GM21529 (cell line): ENCODE data around the gene FBF1.

Experiments used
- ATAC-seq: cut with Tn5 transposase; IDR thresholded peaks from one replicate; pipeline ENCODE4 v1.9.1; 2021; ENCODE audit not compliant: unreplicated experiment

Gene FBF1

DNA sequence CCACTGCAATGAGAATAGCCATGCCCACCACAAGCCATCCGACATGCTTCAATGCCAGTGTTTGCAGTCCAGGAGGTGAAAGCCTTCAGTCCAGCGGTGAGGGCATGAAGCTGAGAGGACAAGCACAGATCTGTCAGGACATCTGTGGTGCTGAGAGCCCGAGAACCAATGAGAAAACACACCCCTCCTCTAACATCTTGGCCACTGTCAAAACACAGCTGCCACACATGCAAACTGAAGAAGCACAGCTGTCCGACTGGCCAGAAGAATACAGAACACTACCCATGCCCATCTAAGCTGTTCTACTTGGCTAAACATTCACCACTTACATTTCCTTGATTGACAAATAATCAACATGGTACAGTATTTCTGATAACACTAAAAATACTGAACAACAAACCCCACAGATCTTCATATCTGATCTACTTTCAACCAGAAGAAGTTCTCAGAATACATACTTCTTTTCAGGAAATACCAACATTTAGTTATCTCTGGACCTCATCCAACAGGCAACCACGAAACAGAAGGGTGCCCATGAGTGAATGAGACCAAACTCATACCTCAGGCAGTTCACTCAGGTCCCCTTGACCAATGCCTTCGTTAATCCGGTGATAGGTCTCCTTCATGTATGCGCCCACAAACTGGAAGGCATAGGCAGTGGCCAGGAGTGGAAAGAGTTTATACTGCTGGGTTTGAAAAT lies 10.2 kb upstream of the FBF1 start:
- no peak for ATAC-seq

DNA sequence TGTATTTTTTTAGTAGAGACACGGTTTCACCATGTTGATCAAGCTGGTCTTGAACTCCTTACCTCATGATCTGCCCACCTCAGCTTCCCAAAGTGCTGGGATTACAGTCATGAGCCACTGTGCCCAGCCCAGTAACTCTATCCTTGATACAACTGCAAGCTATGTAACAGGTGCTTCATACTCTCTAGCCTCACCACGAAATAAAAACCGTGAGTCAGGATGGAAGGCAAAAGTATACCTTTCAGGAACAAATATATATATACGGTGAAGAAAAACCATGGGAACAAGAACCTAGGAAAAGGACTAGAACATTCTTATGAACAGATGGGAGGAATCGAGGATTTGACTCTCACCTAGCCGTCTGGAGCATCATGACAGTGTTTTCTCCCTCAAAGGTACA lies 9.6 kb upstream of the FBF1 start:
- ATAC-seq, result no peak

DNA sequence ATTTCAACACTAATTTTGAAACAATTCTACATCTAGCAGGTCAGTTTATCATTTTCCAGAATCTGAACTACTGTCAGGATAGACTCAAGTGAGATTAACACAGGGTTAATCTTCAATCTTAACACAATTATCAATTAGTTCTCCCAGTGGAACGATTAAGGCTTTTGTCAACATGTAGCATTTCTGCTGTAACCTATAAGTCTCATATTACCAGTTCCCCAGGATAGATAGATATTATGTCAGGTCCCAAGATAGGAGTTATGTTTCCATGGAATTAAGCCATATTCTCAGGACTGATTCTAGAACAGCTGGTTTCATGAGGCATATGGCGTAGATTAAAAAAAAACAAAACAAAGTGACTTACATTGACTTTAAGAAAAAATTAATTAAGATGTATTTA lies 4.4 kb upstream of the FBF1 start:
- no peak for ATAC-seq

DNA sequence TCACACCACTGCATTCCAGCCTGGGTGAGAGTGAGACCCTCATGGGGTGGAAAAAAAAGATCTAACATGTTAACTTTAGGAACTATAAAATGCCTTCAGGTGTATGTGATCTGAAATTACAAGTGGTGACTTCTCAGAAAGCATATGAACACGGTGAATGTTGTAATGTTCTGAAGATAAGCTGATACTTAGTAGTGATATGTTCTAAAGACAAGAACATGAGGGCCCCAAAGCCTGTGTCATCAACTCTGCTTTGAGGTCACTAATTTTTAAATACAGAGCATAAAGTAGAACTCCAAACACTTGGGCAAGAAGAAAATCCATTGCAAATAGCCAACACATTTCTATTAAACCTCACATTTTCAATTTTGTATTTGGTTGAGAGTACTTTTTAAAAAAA lies 2.6 kb upstream of the FBF1 start:
- no peak for ATAC-seq

DNA sequence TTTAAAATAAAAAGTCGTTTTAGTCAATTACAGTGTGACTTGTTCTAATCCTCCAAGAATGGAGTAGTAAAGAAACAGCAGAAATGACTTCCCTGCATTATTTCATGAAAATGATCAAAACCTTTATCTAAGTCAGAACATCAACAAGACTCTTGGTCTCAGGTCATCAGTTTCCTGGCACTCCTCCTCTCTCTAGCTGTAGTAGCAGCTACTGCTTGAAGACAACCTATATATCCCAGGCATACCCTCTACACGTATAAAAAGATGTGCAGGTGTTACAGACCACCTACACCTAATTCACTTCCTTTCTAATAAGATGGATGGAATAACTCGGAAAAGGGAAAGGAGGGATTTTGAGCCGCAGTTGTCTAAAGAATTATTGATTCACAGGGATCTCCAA lies 1.6 kb upstream of the FBF1 start:
- no peak for ATAC-seq

DNA sequence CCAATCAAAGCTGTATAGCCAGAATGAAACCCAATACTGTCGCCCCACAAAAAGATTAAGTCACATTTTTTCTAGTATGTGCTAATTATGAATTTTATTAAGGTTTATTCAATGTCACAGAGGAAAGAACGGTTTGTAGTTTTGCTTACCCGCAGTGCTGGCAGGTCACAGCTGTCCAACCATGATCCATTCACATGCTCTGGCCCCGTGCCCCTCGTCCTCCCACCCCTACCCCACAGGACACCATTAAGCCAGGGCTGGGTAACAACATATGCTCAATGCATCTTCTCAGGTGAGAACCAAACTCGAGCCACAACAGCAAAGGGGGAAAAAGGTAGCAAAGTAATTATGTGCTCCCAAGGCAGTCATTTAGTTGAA lies 589 bp upstream of the FBF1 start:
- no peak for ATAC-seq

DNA sequence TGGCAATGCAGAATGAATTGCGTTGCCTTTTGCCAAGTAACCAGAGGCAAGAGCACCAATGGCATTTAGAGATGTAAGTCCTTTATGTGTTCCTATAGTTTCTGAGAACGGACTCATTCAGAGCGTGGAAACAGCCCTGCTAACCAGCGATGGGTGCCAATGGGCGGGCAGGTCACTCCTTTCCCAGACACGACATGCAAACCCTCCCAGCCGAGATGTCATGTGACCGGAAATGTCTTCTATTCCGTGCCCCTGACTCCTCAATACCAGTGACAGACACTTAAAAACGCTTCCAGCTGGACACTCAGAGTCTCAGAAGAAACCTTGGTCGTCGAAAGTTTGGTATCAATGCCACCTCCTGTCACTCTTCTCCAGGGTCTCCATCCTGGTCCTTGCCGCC lies 3.2 kb downstream of the FBF1 start:
- ATAC-seq, result no peak

DNA sequence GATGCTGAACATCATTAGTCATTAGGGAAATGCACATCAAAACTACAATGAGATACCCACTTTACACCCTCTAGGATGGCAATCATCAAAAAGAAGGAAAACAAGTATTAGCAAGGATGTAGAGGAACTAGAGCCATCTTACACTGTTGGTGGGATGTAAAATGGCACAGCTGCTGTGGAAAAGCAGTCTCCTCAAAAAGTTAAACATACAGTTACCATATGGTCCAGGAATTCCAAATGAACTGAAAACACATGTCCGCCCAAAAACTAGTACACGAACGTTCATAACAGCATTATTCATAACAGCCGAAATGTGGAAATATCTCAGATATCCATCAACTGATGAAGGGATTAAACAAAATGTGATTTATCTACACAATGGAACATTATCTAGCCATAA lies 7.0 kb downstream of the FBF1 start:
- no peak for ATAC-seq

DNA sequence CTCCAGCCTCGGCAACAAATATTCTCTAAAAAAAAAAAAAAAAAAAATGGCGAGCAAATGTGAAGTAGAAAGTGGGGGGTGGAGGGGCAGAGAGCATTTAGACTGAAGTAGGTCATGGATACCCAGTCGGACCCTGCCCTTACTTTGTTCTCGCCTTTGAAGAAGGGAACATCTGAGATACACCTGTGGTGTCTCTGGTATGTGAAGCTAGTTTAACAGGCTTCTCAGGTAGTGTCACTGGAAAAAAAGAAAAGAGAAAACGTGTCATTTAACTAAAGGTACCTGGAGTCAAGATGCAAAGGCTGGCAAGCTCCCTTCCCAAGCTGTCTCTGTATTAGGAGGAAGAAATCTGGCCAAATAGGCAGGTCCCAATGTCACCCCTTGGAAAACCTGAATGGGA lies 8.0 kb downstream of the FBF1 start:
- no peak for ATAC-seq

DNA sequence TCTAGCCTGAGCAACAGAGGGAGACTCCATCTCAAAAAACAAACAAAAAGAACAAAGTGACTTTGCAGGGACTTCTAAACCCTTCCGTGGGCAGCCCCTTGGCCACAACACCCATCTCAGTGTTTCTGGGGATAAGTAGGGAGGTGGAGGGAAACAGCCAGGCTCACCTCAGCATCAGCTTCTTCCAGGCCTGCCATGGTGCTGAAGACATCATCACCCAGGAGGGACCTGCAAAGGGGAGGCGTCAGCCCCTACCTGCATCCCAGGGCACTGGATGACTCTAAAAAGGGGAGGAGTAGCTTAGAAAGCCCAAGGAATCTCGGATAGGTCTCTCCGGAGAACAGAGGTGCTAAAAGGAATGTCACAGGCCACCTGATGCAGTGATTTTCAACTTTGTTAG lies 9.8 kb downstream of the FBF1 start:
- no peak for ATAC-seq

DNA sequence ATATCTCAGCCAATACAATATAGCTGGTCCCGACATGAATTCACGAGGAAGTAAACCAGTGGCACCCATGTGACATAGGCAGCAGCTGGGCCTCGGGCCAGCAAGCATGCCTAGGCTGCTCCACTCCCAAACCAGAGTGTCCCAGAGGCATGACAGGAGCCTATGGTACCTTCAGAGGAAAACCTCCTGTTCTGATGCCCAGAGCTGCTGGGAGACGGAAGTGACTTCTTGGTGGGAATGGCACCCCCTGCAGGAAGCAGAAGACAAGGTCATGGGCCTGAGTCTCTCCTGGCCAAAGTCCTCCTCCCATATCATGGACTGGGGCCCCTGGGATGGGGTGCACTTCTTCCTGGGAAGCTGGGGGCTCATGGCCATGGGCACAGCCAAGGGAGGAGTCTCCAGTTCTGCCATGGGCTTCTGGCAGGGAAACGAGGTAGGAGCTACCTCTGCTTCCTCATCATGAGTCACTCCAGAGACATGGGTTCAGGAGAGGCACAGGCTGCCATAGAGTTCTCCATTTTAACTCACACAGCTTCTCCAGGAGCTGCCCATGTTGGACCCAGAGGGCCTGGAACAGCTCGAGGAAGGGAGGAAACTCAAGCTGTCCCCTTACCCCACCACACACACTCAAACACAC lies 13.4 kb downstream of the FBF1 start:
- no peak for ATAC-seq

DNA sequence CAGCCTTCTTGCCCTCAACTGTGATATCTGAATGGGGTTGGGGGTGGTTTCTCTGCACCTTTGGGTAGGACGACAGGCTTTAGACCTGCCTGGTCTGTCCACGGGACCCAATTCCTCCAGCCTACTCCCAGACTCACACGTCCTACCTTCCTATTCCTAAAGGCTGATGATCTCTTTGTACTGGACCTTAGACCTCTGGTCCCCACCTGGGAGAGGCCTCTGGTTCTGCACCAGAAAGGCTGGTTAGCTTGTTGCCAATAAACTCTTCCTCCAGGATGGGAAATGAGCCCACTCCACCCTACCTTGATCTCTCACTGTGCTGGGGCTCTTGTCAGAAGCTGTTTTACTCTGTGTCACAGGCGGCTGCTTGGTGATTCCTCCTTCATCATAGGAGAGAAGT lies 14.4 kb downstream of the FBF1 start:
- no peak for ATAC-seq

DNA sequence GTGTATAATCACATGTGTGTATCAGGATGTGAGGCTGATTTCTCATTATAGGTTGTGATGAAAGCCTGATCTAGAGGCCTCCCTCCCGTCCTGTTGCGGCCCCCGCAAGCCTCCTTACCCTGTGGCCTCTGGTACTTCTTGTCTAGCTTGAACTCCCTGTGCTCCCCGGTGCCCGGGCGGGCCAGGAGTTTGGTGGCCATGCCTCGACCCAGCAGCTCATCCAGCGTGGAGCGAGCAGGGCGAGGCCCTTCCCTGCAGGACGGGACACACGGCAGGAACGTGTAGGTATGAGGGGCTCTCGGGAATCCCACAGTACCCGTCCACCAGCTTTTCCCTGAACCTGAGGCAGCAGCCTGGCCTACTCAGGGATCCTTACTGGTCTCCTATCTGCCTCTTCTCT lies 14.9 kb downstream of the FBF1 start:
- ATAC-seq, result no peak

DNA sequence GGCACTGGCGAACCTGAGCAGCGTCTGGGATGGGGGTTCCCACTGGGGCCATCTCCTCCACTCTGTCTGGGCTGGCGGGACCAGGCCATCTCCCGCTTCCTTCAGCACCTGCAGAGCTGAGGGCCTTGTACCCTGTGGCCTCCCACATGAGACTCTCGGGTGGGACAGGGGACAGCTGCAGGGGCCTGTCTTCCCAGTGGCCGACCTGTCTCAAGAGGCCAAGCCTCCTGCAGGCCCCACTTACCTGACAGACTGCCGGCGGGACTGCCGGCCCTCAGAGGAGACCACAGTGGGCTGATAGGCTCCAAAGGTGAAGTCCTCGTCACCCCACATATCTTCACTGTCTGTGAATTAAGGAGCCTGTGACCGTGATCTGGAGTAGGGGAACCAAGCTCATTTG lies 15.7 kb downstream of the FBF1 start:
- no peak for ATAC-seq

DNA sequence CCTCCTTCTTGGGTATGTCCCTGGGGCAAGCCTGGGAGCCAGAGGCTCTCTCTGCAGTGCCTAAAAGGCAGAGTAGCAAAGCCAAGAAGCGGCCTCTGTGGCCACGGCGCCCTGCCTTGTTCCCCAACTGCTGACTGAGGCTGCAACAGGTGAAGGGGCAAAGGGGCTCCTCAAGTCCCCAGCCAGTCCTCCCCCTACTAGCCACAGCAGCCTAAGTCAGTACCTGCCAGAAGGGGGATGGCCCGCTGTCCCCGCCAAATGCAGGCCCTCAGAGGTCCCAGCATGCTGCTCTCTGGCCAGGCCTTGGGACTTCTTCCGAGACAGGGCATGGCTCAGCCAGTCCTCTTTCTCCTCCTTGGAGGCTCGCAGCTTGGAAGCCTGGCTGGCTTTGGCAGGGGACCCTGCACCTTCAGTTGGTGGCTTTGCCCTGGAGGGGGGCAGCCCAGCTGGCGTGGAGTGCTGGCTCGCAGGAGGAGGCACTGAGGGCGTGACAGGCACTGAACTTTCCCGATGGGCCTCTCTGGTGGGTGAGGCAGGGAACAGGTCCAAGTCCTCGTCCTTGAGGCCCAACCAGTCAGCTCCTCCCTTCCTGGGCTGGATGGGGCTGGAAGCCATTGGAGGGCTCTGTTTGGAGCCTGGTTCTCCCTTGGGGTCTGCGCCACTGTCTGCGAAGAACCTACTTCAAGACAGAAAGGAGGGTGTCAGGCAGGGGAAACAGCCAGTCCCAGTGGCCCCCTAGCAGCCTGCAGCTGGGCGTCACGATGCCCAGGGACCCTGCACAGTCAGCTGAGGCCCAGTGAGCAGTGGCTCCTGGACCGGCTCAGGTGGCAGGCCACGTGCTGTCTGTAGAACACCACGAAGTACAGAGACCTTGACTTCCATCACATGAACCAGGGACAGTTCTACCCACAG lies 17.6 kb downstream of the FBF1 start:
- no peak for ATAC-seq

DNA sequence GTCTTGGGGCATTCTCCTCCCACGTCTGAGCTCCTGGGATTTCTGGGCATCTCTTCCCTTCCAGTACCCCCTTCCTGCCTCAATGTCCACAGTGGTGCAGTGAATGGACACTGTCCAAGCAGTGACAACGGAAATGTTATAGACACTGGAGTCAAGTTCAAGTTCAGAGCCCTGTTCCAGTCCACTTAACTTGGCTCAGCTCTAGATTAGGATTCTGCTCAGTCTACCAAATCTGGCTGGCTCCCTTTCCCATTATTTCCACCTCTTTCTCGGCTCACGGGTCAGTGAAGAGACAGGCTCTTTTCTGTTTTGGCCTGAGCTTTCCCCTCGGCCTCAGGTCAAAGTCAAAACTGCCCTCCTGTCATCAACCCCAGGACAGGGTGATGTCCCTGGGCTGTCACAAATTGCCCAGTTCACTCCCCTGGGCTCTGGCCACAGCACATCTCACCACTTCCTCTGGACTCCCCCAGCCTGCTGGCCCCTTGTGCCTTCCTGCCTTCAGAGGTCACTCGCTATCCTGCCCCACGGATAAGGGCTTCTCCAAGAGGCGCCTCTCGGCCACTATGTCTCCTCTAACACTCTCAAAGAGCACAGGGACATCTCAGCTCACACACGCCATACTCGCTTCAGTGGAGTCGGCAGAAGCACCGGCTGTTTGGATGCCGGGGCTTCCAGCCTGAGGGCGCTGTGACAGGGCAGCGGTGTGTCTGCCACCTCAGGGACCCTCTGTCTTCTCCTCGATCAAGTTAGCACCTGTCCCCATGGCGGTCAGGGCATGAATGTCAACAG lies 18.5 kb downstream of the FBF1 start:
- ATAC-seq, result no peak

DNA sequence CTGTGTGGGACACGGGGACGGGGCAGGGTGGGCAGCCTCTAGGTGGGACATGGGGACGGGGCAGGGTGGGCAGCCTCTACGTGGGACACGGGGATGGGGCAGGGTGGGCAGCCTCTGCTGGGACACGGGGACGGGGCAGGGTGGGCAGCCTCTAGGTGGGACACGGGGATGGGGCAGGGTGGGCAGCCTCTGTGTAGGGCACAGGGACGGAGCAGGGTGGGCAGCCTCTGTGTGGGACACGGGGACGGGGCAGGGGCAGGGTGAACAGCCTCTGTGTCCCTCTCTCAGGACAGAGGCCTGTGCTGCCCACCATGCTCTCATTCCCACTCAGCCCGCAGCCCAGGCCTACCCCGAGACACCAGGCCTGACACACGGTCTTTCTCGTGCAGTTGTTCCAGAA lies 19.2 kb downstream of the FBF1 start:
- no peak for ATAC-seq

DNA sequence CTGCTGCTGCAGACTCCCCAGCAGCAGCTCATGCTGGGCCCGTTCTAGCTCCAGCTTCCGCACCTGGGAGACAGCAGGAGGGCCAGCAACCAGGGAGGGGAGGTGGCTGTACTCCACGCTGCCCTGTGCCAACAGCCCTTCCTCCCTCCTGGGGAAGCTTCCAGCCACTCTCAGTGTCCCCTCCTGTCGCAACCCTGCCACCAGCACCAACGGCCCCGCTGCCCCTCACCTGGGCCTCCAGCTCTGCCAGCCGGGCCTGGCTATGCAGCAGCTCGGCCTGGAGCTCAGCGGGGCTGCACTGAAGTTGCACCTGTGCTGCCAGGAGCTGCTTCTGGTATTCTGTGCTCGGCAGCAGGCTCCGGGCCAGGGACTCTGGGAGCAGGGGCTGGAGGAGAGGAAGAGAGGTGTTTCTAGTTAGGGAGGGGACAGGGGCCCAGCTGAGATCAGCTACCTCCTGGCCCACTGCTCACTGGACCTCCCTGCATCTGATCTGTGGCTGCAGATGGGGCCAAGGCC lies 20.7 kb downstream of the FBF1 start:
- no peak for ATAC-seq

DNA sequence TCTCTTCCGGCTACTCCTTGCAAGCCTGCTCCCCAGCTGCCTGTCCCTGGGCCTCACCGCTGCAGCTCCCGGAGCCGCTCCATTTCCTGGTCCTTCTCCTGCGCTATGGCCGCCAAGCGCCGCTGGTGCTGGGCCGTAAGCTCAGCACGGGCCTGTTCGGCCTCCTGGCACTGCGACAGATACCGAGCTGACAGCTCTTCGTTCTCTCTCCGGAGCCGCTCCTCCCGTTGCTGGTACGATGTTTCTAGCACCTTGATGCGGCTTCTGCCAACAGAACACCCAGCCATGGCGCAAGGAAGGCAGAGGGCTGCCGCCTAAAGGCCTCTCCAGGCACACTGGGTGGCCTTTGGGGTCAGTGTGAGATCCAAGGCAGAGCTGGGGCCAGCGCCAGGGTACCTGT lies 21.2 kb downstream of the FBF1 start:
- ATAC-seq, result no peak

DNA sequence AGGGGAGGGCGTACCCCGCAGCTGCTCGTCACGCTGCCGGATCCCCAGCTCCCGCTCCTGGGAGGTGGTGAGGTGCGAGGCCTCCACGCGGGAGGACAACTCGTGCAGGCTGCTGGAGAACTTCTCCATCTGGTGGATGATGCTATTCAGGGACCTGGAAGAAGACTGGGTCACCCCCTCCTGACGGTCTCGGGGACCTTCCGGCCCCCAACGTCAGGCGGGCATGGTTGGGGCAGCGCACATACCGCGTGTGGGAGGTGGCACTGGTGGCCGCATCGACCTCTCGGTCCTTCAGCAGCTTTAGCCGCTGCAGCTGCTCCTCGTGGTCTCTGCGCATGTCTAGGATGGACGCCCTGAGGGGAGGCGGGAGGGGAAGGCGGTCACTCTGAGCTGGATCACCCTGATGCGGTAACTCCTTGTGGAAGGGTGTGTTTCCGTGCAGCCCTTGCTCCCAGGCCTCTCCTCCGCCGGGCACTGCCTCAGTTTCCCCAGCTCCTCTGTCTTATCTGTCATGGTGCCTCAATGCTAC lies 22.9 kb downstream of the FBF1 start:
- no peak for ATAC-seq
